Nephron (organoid): ENCODE data around the gene ANKRD24.
A peak's percentile ranks its signal among the peaks of the same experiment; 100 is the strongest.
"Not testable (repeated sequence)": the region's sequence is repeated elsewhere in the genome, so short reads cannot be mapped to it uniquely, and the experiment has no call there.

Experiments used
- H3K27ac Mint-ChIP-seq, 3 experiments: 2 replicates each; pipeline ENCODE4 v1.8.0; 2020; ENCODE audit warnings: mixed read lengths in 3 of 3, mild to moderate bottlenecking in 2 of 3, moderate library complexity in 1 of 3
- H3K27me3 Mint-ChIP-seq: 2 replicates; pipeline ENCODE4 v1.8.0; 2021; ENCODE audit warnings: low read depth, mild to moderate bottlenecking, moderate library complexity, mixed read lengths
- H3K36me3 Mint-ChIP-seq: 2 replicates; pipeline ENCODE4 v1.8.0; 2020; ENCODE audit warnings: low read depth, mixed read lengths
- H3K4me1 Mint-ChIP-seq: 2 replicates; pipeline ENCODE4 v1.8.0; 2020; ENCODE audit warnings: mixed read lengths
- H3K4me3 Mint-ChIP-seq, 3 experiments: 2 replicates each; pipeline ENCODE4 v1.8.0; 2020; ENCODE audit warnings: mild to moderate bottlenecking in 3 of 3, mixed read lengths in 3 of 3, moderate library complexity in 2 of 3
- H3K9me3 Mint-ChIP-seq: 2 replicates; pipeline ENCODE4 v1.8.0; 2020; ENCODE audit warnings: mixed read lengths
- CTCF ChIP-seq, 3 experiments: fragments of 200-600 bp; sonication (generic); IDR thresholded peaks; one replicate each; pipeline ENCODE4 v1.5.0; 2021; ENCODE audit warnings: antibody characterized with exemption in 3 of 3; ENCODE audit not compliant: unreplicated experiment in 3 of 3

Gene ANKRD24

GRCh38 chr19:4182084-4182810, at the start of gene ANKRD24, which contains the start of gene SIRT6:
ANKRD24 (plus strand) TSS chr19:4182689; CDS start chr19:4186426, 3,737 bp downstream.
SIRT6 (minus strand) TSS chr19:4182563; CDS start chr19:4182539, 24 bp downstream.
- no peak for TF ChIP-seq CTCF (IDR thresholded peaks at IDR 0.05; ENCODE audit: unreplicated experiment in 3 of 3)
- peak within 1 kb of the TSS; percentile 80 to 93 (median 91) for H3K27ac Mint-ChIP-seq
- H3K4me1 Mint-ChIP-seq, result peaks cover 11% of the 10 kb centered on the region
- peaks cover 13% of the 10 kb centered on the region for H3K27me3 Mint-ChIP-seq
- peaks cover 17% of the 10 kb centered on the region for H3K36me3 Mint-ChIP-seq
- H3K9me3 Mint-ChIP-seq, result no peaks in the 10 kb centered on the region
- peak within 1 kb of the TSS; percentile 97 to 98 (median 98) for H3K4me3 Mint-ChIP-seq

- H3K36me3 Mint-ChIP-seq, result no peaks in the 10 kb centered on the region
- no peak overlapping the region for H3K4me3 Mint-ChIP-seq
- H3K4me1 Mint-ChIP-seq, result peaks cover 8% of the 10 kb centered on the region
- H3K27ac Mint-ChIP-seq, result no peak overlapping the region
- H3K9me3 Mint-ChIP-seq, result no peaks in the 10 kb centered on the region
- peaks cover 1% of the 10 kb centered on the region for H3K27me3 Mint-ChIP-seq
- TF ChIP-seq CTCF (IDR thresholded peaks at IDR 0.05; ENCODE audit: unreplicated experiment in 3 of 3), result no peak
These were observed 48.1 kb upstream of the ANKRD24 start for GRCh38 chr19:4134351-4134750.

- peaks cover 11% of the 10 kb centered on the region for H3K27me3 Mint-ChIP-seq
- H3K4me1 Mint-ChIP-seq, H3K9me3 Mint-ChIP-seq, H3K27ac Mint-ChIP-seq, H3K4me3 Mint-ChIP-seq, H3K36me3 Mint-ChIP-seq: not testable (repeated sequence)
These were observed 47.1 kb upstream of the ANKRD24 start for GRCh38 chr19:4135386-4135785.

GRCh38 chr19:4136680-4137088, 45.8 kb upstream of the ANKRD24 start:
- Mint-ChIP-seq H3K36me3 (no peaks in the 10 kb centered on the region), H3K4me3 (no peak overlapping the region), H3K4me1 (no peaks in the 10 kb centered on the region), H3K9me3 (no peaks in the 10 kb centered on the region), H3K27ac (no peak overlapping the region), H3K27me3 (peaks cover 14% of the 10 kb centered on the region)
- TF ChIP-seq CTCF (IDR thresholded peaks at IDR 0.05; ENCODE audit: unreplicated experiment in 3 of 3), result no peak

GRCh38 chr19:4138445-4138844, 44.0 kb upstream of the ANKRD24 start:
- Mint-ChIP-seq H3K4me1 (no peaks in the 10 kb centered on the region), H3K27ac (no peak overlapping the region), H3K27me3 (peaks cover 16% of the 10 kb centered on the region), H3K9me3 (no peaks in the 10 kb centered on the region), H3K36me3 (no peaks in the 10 kb centered on the region), H3K4me3 (no peak overlapping the region)
- TF ChIP-seq CTCF (IDR thresholded peaks at IDR 0.05; ENCODE audit: unreplicated experiment in 3 of 3), result no peak

- peak in 2 of 3 experiments; percentile 37 to 42 for TF ChIP-seq CTCF (IDR thresholded peaks at IDR 0.05; ENCODE audit: unreplicated experiment in 3 of 3)
- H3K27me3 Mint-ChIP-seq, result peaks cover 26% of the 10 kb centered on the region
- no peaks in the 10 kb centered on the region for H3K4me1 Mint-ChIP-seq
- H3K9me3 Mint-ChIP-seq, result no peaks in the 10 kb centered on the region
- no peak overlapping the region for H3K4me3 Mint-ChIP-seq
- H3K27ac Mint-ChIP-seq, result no peak overlapping the region
- no peaks in the 10 kb centered on the region for H3K36me3 Mint-ChIP-seq
These were observed 42.8 kb upstream of the ANKRD24 start for GRCh38 chr19:4139614-4140236.
